HG03196 (cell line): ENCODE results near the gene LBHD2.
"Not testable (repeated sequence)": the region's sequence is repeated elsewhere in the genome, so short reads cannot be mapped to it uniquely, and the experiment has no call there.

ENCODE experiments used
- ATAC-seq: cut with Tn5 transposase; IDR thresholded peaks from one replicate; pipeline ENCODE4 v1.9.1; 2021; ENCODE audit not compliant: unreplicated experiment

LBHD2 gene

GRCh38 chr14:103103461-103104388 is 19.7 kb downstream of the LBHD2 start:
- no peak for ATAC-seq

- ATAC-seq = no peak
Observed at GRCh38 chr14:103104389-103104653, 20.3 kb downstream of the LBHD2 start.

GRCh38 chr14:103104654-103105452 is 20.8 kb downstream of the LBHD2 start:
- peak; percentile 37 for ATAC-seq

- no peak for ATAC-seq
Observed at GRCh38 chr14:103105580-103106150, 21.7 kb downstream of the LBHD2 start.

- ATAC-seq = no peak
Observed at GRCh38 chr14:103107455-103107854, 23.4 kb downstream of the LBHD2 start.

GRCh38 chr14:103107941-103108748 is 24.1 kb downstream of the LBHD2 start:
- no peak for ATAC-seq

GRCh38 chr14:103108749-103109207 is 24.8 kb downstream of the LBHD2 start:
- ATAC-seq = no peak

GRCh38 chr14:103109535-103110441 is 25.8 kb downstream of the LBHD2 start:
- no peak for ATAC-seq

- ATAC-seq = no peak
Observed at GRCh38 chr14:103110681-103111231, 26.7 kb downstream of the LBHD2 start.

GRCh38 chr14:103111232-103111868 is 27.3 kb downstream of the LBHD2 start:
- no peak for ATAC-seq

GRCh38 chr14:103112400-103113243 is 28.6 kb downstream of the LBHD2 start:
- ATAC-seq = no peak

- ATAC-seq = no peak
Observed at GRCh38 chr14:103113303-103113702, 29.3 kb downstream of the LBHD2 start.

- no peak for ATAC-seq
Observed at GRCh38 chr14:103113774-103114173, 29.8 kb downstream of the LBHD2 start.

GRCh38 chr14:103115086-103115679 is 31.2 kb downstream of the LBHD2 start:
- ATAC-seq = not testable (repeated sequence)

GRCh38 chr14:103115845-103116572 is 32.0 kb downstream of the LBHD2 start:
- ATAC-seq = no peak

- no peak for ATAC-seq
Observed at GRCh38 chr14:103116636-103117035, 32.6 kb downstream of the LBHD2 start.

- ATAC-seq = not testable (repeated sequence)
Observed at GRCh38 chr14:103117499-103117898, 33.5 kb downstream of the LBHD2 start.
